Coronary artery (tissue), 2 donors: ENCODE results near the gene ITPK1.

Experiments used
- DNase-seq: peaks from one replicate; pipeline ENCODE4 v3.0.0-alpha.2; 2017; ENCODE audit warnings: low spot score
- H3K27ac ChIP-seq, 2 donors: fragments of 200-600 bp; sonication (generic); one replicate each; pipeline ENCODE4 v1.5.1; 2016 to 2019
- H3K4me3 ChIP-seq: fragments of 200-600 bp; sonication (generic); 2 replicates; pipeline ENCODE4 v1.5.1; 2016; ENCODE audit warnings: mild to moderate bottlenecking, moderate library complexity
- CTCF ChIP-seq: fragments of 200-600 bp; sonication (generic); IDR thresholded peaks from one replicate; pipeline ENCODE4 v1.5.1; 2019; ENCODE audit warnings: antibody characterized with exemption

Gene ITPK1

GRCh38 chr14:93102141-93102540 lies 13.6 kb downstream of the ITPK1 start:
- DNase-seq, result no peak
- no peak for TF ChIP-seq CTCF
- Histone ChIP-seq H3K27ac (no peak overlapping the region), H3K4me3 (no peak overlapping the region)

DNA sequence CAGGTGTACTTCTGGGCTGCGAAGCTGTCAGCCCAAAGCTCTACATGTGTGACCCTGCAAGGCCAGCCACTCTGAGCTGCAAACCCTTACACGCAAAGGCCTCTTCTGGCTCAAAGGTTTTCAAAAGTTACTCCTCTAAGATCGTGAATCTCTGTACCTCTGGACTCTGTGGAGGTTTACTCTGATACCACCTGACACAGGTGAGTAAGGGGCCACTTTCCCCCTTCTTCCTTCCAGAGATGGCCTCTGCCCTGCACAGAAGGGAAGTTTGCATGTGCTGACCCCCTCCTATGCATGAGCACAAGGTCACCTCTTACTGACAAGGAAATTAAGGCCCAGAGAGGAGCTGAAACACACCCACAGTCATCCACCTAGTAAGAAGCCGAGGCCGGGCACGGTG lies 14.5 kb downstream of the ITPK1 start:
- H3K27ac ChIP-seq, result no peak overlapping the region
- no peak for DNase-seq

DNA sequence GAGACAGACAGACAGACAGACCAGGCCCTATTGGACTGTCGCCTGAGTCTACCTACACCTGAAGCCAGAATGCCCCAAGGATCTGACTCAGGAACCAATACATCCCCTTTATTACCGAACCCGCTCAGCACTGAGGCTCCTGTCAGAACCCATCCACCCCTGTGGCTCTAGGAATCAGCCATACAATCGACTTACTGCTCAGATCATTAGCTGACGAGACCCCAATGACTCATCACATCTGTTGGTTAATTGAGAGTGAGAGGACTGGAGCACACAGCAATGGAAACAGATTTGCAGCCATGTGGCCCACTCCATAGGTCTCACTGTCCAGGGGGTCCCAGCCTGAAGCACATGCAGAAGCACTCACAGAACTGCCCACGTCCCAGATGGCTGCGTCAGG lies 15.2 kb downstream of the ITPK1 start:
- Histone ChIP-seq H3K4me3 (no peak overlapping the region), H3K27ac (no peak overlapping the region)
- TF ChIP-seq CTCF, result no peak
- DNase-seq, result no peak

More for the DNA sequence above, 14.5 kb downstream of the ITPK1 start:
- H3K4me3 ChIP-seq, result no peak overlapping the region
- TF ChIP-seq CTCF, result no peak

DNA sequence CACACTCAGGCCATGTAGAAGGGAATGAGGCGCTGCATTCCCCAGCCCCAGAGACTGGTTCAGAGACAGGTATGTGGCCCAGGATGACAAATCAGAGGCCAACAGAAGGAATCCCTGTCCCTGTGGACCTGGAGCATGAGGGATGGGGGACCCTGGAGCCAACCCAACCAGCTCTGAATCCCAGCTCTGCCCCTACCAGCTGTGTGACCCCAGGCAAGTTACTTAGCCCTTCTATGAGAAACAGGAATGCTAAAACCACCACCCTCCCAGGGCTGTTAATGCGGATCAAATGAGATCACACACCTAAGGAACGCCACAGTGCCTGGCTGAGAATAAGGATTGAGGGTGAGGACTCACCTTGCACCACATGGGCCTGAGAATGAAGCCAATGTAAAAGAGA lies 15.6 kb downstream of the ITPK1 start:
- H3K27ac ChIP-seq, result no peak overlapping the region
- TF ChIP-seq CTCF, result no peak
- no peak for DNase-seq
- no peak overlapping the region for H3K4me3 ChIP-seq

DNA sequence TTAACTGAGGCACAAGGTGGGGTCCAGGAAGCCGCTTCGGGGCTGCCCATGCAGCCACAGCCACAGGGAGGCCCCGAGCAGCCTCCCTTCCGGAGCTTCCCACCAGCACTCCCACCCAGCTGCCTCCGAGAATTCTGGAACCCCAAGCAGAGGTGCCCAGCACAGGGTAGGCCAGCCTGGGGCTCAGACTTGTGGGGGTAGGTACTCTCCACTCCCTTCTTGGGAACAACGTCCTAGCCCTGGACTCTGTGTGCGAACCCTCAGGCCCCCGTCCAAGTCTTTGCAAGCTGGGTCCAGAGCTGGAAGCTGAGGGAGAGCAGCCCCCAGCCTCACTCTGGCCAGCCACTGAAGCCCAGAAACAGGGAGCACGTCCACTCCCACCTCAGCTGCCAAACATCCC lies 16.1 kb downstream of the ITPK1 start:
- no peak for DNase-seq
- no peak overlapping the region for H3K27ac ChIP-seq
- TF ChIP-seq CTCF, result no peak
- no peak overlapping the region for H3K4me3 ChIP-seq

- DNase-seq, result no peak
- no peak for TF ChIP-seq CTCF
- Histone ChIP-seq H3K4me3 (no peak overlapping the region), H3K27ac (no peak overlapping the region)
Measured at GRCh38 chr14:93099196-93099595, 16.5 kb downstream of the ITPK1 start.

DNA sequence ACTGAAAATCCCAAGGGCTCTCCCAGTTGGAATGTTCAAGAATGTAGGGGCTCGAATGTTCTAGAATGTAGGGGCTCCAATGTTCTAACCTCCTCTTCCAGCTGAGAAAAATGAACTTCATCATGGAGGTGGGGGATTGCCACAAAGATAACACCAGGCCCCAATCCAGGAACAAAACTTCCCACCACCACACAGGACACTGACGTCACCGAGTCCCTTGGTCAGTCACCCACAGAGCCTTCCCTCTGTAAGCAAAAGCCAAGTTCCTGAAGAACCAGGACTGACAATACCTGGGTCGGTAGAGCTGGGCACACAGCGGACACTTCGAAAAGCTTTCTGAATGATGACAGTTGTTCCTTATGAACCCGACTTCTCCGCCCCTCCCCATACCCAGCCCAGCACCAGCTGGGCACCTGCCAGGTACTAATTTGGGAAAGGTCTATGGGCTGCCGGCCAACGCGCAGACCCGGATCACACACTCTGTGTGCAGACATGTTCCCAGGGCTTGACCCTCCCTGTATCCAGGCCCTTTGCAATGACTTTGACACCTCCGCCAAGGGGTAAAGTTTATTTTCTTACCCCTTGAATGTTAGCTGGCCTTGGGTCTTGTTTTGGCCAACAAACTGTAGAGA lies 18.9 kb downstream of the ITPK1 start:
- TF ChIP-seq CTCF, result no peak
- no peak for DNase-seq
- peak overlapping the region in 1 of 2 donors; percentile 69 for H3K27ac ChIP-seq
- H3K4me3 ChIP-seq, result peak overlapping the region; percentile 32
